Epithelial cell of proximal tubule (primary cell): ENCODE results near the gene DNAH2. TPM values are rescaled to one million over a fixed set of nuclear protein-coding genes. Genes with fewer than 3 reads are reported as not detected.
"Not testable (repeated sequence)": the region's sequence is repeated elsewhere in the genome, so short reads cannot be mapped to it uniquely, and the experiment has no call there.

Experiments used
- DNase-seq: peaks from one replicate; pipeline ENCODE4 v3.0.0-alpha.2; 2011; ENCODE audit warnings: low read depth
- H3K4me3 ChIP-seq: 2 replicates; pipeline ENCODE4 v1.5.1; 2011; ENCODE audit warnings: low read depth, mild to moderate bottlenecking, low read length
- CTCF ChIP-seq: conservative IDR thresholded peaks from 2 replicates; pipeline ENCODE4 v1.5.1; 2012; ENCODE audit warnings: low read depth, mild to moderate bottlenecking, low read length
- total RNA-seq: library from RNA; depleted of rRNA; stranded (reverse); fragments of >200 nt; gene quantifications from 2 replicates; pipeline ENCODE4 v1.2.3, GENCODE V29; 2015

DNAH2 gene
- total RNA-seq, 1 donor from 2014 or later = not detected

GRCh38 chr17:7806587-7806986 lies 89.0 kb downstream of the DNAH2 start:
- no peak for DNase-seq
- no peak overlapping the region for H3K4me3 ChIP-seq
- no peak for TF ChIP-seq CTCF

- no peak overlapping the region for H3K4me3 ChIP-seq
- DNase-seq = no peak
- no peak for TF ChIP-seq CTCF
Observed at GRCh38 chr17:7807206-7807605, 89.7 kb downstream of the DNAH2 start.

DNA sequence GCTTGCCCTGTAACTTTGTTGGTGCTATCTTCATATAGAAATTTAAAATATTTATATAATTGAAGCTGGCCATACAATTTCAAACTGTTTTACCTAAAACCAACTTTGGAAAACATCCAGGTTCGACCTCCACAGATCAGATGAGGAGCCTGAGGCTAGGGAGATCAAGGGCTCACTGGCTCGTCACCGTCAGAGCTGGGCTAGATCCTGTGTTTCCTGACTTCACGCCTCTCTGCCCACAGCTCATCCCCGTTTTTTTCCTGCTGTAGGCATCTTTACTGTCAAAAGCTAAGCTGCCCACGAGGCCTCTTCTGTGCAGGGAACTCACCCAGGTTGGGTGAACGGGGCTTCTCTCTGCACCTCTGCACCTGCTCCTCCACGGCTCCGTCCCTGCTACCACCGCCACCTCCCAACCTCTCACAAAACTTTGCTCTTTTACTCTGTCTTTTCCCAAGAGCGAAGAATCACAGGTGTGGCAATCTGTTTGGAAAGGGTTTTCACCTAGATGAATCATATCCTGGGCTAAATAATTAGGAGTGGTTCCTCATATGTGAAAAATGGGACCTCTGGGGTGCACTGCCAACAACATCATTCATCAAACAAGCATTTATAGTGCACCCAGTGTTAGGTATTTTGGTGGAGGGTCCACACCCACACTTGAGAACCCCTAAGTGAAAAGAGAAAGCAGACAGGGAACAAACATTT lies 91.7 kb downstream of the DNAH2 start:
- H3K4me3 ChIP-seq = no peak overlapping the region
- no peak for TF ChIP-seq CTCF
- no peak for DNase-seq

DNA sequence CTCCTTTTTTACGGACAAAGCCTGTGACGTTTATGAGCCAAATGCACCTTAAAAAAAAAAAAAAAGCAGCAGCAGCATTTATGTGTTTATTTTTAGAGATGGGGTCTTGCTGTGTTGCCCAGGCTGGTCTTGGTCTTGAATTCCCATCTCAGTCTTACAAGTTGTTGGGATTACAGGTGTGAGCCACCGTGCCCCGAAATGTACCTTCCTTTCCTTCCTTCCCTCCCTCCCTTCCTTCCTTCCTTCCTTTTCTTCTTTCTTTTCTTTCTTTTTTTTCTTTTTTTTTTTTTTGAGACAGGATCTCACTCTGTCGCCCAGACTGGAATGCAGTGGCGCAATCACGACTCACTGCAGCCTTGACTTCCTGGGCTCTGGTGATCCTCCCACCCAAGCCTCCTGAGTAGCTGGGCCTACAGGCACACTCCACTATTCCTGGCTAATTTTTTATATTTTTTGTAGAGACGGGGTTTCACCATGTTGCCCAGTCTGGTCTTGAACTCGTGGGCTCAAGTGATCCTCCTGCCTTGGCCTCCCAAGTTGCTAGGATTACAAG lies 92.3 kb downstream of the DNAH2 start:
- H3K4me3 ChIP-seq, DNase-seq: not testable (repeated sequence)

GRCh38 chr17:7811251-7811650 lies 93.7 kb downstream of the DNAH2 start:
- no peak for TF ChIP-seq CTCF
- H3K4me3 ChIP-seq = no peak overlapping the region
- DNase-seq = no peak

DNA sequence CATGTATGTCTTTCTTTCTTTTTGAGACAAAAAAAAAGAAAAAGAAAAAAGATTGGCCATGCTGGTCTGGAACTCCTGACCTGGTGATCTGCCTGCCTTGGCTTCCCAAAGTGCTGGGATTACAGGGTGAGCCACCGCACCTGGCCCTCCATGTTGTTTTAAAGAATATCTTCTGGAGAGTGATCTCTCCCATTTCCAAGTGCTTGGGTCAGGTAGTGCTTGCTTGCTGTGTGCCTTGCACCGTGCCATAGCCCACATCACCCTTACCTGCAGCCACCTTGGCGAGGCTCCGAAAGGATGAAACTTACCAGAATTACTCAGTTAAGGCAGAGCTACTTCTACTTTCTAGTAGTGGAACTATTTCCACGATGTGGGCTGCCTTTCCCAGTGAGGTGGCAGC lies 97.4 kb downstream of the DNAH2 start:
- no peak overlapping the region for H3K4me3 ChIP-seq
- DNase-seq = no peak
- TF ChIP-seq CTCF = no peak

GRCh38 chr17:7816926-7817642 lies 99.5 kb downstream of the DNAH2 start:
- no peak for TF ChIP-seq CTCF
- DNase-seq = no peak
- H3K4me3 ChIP-seq = no peak overlapping the region
